GM12875 (cell line): ENCODE data around the gene EEF1A1.
"Not testable (repeated sequence)": the region's sequence is repeated elsewhere in the genome, so short reads cannot be mapped to it uniquely, and the experiment has no call there.

Source experiments
- H3K4me3 ChIP-seq: one replicate; pipeline ENCODE4 v1.5.1; 2011; ENCODE audit warnings: low read depth, low read length, control low read depth
- TF ChIP-seq, protein P1 (sequence below): IDR thresholded peaks from 2 replicates; pipeline ENCODE4 v1.5.1; 2011; ENCODE audit warnings: low read depth, mild to moderate bottlenecking, control low read depth, inconsistent platforms, low read length, moderate library complexity, borderline replicate concordance; ENCODE audit not compliant: insufficient read depth

Gene EEF1A1

DNA sequence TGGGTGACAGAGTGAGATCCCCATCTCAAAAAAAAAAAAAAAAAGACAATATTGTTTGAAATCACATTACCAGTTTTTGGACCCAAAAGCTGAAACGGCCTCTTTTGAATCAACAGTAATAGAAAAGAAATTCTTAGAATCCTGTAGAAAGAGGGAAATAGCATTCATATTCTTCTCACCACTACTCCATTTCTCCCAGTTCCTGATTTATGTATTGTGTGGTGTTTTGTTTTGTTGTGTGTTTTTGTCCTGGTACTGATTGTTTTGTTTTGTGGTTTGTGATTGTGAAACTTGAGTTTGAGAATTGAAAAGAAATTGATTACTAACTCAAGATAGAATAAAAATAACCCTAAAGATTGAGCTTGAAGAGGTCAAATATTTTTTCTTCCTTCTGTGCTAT, 26.2 kb upstream of the EEF1A1 start:
- TF ChIP-seq, protein P1, sequence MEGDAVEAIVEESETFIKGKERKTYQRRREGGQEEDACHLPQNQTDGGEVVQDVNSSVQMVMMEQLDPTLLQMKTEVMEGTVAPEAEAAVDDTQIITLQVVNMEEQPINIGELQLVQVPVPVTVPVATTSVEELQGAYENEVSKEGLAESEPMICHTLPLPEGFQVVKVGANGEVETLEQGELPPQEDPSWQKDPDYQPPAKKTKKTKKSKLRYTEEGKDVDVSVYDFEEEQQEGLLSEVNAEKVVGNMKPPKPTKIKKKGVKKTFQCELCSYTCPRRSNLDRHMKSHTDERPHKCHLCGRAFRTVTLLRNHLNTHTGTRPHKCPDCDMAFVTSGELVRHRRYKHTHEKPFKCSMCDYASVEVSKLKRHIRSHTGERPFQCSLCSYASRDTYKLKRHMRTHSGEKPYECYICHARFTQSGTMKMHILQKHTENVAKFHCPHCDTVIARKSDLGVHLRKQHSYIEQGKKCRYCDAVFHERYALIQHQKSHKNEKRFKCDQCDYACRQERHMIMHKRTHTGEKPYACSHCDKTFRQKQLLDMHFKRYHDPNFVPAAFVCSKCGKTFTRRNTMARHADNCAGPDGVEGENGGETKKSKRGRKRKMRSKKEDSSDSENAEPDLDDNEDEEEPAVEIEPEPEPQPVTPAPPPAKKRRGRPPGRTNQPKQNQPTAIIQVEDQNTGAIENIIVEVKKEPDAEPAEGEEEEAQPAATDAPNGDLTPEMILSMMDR, result no peak
- H3K4me3 ChIP-seq, result no peak overlapping the region

GRCh38 chr6:73542891-73543290, 22.1 kb upstream of the EEF1A1 start:
- TF ChIP-seq, protein P1, result no peak
- H3K4me3 ChIP-seq, result no peak overlapping the region

GRCh38 chr6:73542481-73542880, 21.6 kb upstream of the EEF1A1 start:
- not testable (repeated sequence) for H3K4me3 ChIP-seq

DNA sequence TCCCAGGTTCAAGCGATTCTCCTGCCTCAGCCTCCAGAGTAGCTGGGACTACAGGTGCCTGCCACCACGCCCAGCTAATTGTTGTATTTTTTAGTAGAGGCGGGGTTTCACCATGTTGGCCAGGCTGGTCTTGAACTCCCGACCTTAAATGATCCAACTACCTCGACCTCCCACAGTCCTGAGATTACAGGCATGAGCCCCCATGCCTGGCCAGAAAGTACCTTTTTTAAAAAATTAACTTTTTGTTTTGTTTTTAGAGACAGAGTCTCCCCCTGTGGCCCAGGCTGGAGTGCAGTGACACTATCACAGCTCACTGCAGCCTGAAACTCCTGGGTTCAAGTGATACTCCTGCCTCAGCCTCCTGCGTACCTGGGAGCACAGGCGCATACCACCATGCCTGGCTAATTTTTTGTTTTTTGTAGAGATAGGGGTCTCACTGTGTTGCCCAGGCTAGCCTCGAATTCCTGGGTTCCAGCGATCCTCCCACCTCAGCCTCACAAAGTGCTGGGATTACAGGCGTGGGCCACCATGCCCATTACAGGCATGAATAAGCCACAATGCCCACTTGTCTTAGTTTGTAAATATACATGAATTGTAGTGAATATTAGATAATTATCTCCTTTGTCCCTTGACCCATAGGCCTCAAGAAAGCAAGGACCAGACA, 17.4 kb upstream of the EEF1A1 start:
- TF ChIP-seq, protein P1, result no peak
- no peak overlapping the region for H3K4me3 ChIP-seq

DNA sequence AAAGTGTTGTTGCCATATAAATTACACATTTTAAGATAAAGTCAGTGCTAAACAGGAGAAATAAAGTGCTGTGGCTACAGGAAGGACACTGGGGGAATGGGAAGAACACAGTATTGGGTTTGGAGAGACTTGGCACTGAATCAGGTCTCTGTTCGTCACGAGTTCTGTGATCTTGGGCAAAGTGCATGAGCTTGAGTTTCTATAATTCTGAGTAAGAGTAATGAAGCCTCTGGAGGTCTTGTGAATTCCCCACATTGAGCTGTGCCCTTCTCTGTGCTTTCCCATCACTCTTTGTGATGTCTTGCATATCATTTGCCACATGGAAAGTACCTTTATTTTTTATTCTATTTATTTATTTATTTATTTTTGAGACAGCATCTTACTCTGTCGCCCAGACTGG, 16.8 kb upstream of the EEF1A1 start:
- TF ChIP-seq, protein P1, result no peak
- H3K4me3 ChIP-seq, result no peak overlapping the region

DNA sequence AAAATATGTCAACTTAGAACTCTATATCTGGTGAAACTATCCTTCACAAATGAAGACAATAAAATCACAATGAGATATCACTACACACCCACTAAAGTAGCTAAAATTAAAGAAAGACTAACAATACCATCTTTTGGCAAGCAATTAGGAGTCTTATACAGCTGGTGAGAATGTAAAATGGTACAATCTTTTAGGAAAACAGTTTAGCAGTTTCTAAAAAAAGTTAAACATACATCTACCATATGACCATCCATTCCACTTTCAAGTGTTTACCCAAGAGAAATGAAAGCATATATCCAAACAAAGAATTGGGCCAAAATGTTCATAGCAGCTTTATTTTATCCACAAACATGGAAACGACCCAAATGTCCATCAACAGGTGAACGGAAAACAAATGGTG, 13.8 kb upstream of the EEF1A1 start:
- H3K4me3 ChIP-seq, result no peak overlapping the region
- TF ChIP-seq, protein P1, result no peak

GRCh38 chr6:73532293-73532692, 11.5 kb upstream of the EEF1A1 start:
- TF ChIP-seq, protein P1, result no peak
- no peak overlapping the region for H3K4me3 ChIP-seq
